ENCODE data around the gene NKIRAS2.
"Not testable (repeated sequence)": the region's sequence is repeated elsewhere in the genome, so short reads cannot be mapped to it uniquely, and the experiment has no call there.

GRCh38 chr17:42012363-42012762 lies 7.5 kb upstream of the NKIRAS2 start:
- TF ChIP-seq CTCF (conservative IDR thresholded peaks at IDR 0.05 in 1 of 2, IDR thresholded peaks at IDR 0.05 in 1 of 2; ENCODE audit: low read depth in 1 of 2, low read length in 2 of 2); EZH2 (IDR thresholded peaks at IDR 0.05; ENCODE audit: low read length, missing control alignments): not testable (repeated sequence)
